H4 (cell line): Measurements from ENCODE around the gene LRRC40. TPM values are rescaled to one million over a fixed set of nuclear protein-coding genes. Genes with fewer than 3 reads are reported as not detected.
"Not testable (repeated sequence)": the region's sequence is repeated elsewhere in the genome, so short reads cannot be mapped to it uniquely, and the experiment has no call there.

Experiments
- DNase-seq: peaks from one replicate; pipeline ENCODE4 v3.0.0-alpha.2; 2015; ENCODE audit warnings: low spot score
- total RNA-seq: library from RNA; depleted of rRNA; stranded (reverse); fragments of >200 nt; shearing (Covaris generic); gene quantifications from 2 replicates; pipeline ENCODE4 v1.2.3, GENCODE V29; 2014; rRNA removed

The LRRC40 gene
- total RNA-seq = 18.3 and 29.5 TPM in 2 replicates

DNA sequence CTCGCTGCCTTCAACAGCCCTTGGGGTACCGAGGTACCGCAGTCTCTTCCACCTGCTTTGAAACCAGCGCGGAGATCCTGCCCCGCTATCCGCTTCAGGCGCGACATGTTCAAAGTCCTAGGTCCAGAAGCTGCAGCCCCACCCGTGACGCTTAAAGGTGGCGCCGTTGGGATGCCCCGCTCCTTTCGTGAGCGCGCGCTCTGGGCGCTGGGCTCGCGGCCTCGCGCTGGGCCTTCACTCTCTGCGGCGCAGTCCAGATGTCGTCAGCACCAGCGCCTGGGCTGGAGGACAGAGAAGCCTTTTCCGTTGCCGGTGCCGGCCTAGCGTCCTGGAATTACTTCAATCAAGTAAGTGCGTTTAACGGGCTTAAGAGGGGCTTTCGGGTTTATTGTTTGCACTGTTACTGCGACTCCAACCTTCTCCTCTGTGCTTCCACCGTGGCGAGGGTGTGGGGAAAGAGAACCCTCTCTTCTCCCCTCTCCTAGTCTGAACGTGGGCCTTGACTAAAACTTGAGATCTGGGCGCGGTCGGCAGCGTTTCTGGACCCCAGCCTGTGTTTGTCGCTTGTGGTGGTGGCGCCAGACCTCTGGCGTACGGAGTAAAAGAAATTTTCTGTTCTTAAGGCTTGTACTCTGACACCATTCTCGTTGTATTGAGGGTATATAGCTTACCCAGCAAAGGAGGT is at the start of gene LRRC40:
Gene LRRC40 (minus strand): TSS at position 146 of the 685 bp plus-strand sequence. CDS start 39 bp downstream, at position 107.
- DNase-seq = peak; percentile 96

GRCh38 chr1:70248729-70249128 is 43.4 kb upstream of the LRRC40 start:
- no peak for DNase-seq

DNA sequence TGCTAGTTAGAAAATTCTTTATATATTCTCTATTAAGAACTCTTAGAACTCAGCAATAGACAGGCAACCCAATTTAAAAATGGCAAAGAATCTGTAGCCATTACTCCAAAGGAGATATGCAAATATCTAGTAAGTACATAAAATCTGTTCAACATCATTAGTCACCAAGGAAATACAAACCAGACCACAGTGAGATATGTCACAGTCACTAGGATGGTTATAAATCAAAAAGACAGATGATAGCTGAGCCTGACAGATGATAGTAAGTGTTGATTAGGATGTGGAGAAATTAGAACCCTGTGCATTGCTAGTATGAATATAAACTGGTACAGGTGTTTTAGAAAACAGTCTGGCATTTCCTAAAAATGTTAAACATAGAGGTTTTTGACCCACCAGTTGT is 42.4 kb upstream of the LRRC40 start:
- no peak for DNase-seq

DNA sequence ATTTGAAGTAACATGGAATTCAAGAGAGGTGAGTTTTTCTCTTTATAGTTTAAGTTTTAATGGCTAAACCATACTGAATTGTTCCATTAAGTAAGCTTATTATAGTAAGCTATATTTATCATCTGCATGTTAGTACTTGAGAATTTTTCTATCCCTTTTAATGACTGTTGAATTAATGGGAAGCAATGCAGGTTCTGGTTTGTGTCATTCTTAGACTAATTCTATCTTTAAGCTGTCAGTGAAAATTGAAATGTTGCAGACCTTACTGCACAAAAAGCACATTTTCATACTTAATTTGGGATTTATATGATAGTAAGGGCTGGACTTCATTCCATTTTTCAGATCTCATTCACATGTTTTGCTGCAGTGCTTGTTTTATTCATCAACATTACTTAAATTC is 41.7 kb upstream of the LRRC40 start:
- no peak for DNase-seq

GRCh38 chr1:70239940-70240339 is 34.6 kb upstream of the LRRC40 start:
- no peak for DNase-seq

DNA sequence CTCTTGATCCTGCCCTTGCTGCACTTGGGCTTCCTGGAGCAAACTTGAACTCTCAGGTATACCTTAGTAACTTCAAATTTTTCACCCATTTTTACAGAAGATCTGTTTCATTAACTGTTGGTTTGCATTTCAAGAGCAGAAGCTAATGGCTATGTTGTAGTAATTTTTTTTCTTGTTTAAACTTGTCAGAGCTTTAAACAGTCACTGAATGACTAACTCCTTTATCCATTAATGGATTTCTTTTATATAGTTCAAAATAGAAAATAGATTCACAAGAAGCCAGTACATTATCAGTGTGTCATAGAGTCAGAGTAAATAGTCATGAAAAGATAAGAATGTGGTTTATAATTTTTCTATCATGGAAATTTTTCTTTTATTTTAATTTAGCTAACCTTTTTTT is 29.4 kb upstream of the LRRC40 start:
- DNase-seq = no peak

- DNase-seq = no peak
Measured at GRCh38 chr1:70231475-70231874, 26.1 kb upstream of the LRRC40 start.

GRCh38 chr1:70228670-70229069 is 23.3 kb upstream of the LRRC40 start:
- DNase-seq = no peak

DNA sequence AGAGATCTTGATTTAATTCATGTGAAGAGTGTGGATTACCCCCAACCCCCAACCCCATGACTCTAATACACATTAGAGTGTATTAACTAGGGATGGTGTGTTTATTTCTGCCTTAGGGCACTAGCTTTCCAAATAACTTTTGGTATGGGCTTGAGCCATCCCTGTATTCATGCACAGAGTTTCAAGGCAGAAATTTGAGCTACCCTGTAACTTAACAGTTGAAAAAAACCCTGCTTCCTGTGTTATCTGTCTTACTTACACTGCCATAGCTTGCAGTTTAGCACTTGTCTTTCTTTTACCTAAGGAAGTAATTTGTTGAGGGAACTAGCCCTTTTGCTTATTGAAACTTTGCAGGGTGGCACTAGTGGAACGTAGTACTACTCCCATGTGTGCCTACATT is 22.1 kb upstream of the LRRC40 start:
- DNase-seq = no peak

DNA sequence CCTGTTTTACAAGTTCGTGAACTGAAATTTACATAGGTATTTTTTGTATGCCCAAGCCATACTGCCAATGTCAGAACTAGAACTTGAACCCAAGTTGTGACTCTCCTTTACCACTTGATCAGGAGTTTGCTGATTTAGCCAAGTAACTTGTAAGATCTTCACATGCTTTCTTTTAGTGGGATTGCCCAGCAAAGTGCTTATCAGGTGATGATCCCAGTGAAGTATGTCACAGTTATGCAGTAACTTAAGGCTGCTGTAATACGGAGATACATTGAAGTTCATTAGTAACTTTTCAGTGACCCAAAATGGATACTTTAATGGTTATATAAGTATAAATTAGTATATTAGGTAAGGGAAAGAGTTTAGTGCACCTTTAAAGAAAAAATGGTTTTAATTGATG is 19.6 kb upstream of the LRRC40 start:
- no peak for DNase-seq

- DNase-seq = no peak
Measured at GRCh38 chr1:70222716-70223235, 17.4 kb upstream of the LRRC40 start.

DNA sequence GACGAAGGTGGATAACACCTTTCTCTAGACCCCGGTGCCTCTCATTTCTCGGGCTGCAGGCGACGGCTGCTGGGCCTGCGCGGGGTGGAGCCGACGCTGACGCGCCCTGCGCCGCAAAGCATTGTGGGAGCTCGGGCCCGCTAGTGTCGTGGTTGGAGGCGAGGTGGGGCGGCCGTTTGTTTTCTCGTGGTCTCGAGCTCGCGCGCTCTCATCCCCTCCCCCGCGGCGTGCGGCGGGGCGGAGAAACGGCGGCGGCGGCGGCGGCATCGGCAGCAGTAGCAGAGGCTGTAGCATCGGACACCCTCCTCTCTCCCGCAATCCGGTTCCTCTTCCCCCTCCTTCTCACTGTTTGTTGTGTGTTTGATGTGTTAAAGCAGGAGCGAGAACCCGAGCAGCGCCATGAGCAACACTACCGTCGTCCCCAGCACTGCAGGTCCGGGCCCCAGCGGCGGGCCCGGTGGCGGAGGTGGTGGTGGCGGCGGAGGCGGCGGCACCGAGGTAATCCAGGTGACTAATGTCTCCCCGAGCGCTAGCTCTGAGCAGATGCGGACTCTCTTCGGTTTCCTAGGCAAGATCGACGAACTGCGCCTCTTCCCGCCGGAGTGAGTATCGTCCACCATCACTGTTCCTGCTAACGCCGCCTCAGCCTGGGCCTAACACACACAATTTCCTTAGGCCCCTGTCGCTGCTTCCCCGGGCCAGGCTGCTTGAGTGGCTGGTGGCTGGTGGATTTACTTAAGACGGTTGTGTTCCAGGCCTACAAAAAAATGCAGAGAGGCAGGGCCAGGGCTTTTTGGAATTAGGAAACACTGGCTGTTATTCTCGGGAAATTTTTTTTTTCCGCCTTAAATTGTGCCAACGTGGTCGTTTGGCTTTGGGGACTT is 16.1 kb upstream of the LRRC40 start, which contains the start of gene SRSF11:
Gene SRSF11 (plus strand): TSS at position 143 of the 884 bp plus-strand sequence. CDS start 257 bp downstream, at position 400.
- DNase-seq = peak; percentile 95

- no peak for DNase-seq
Measured at GRCh38 chr1:70220517-70221237, 15.3 kb upstream of the LRRC40 start.

DNA sequence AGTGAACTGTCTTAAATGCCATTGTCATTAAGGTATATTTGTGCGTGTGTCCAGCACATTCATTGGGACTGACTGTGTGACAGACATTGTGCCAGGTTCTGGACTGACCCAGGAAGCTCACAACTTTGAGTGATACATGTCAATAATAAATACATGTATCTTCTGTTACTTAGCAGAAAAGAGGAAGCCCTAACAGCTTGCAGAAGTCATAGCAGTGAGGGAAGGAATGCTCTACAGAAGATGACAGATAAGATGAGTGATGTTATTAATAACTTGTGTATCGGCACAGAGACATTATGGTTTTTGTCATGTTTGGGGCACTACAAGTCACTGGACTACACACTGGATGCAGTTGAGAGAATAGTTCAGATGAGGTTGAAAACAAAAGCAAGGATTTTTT is 14.6 kb upstream of the LRRC40 start:
- DNase-seq = no peak

GRCh38 chr1:70211541-70211940 is 6.2 kb upstream of the LRRC40 start:
- no peak for DNase-seq

DNA sequence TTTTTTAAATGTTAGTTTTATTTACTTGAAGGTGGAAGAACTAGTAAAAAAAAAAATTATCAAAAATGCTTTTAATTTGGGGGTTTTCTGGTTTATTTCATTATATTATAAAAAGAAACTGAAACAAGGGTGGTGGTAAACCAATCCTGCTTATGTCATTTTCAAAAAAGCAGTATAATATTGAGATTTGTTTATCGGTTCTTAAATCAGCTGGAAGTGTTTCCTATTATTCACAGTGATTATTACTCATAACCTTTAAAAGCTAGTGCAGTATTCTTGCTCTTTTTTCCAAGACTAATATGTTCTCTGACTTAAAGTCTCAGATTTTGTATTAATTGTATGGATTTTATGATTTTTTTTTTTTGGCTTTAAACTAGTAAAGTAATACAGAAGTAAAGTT is 5.4 kb upstream of the LRRC40 start:
- DNase-seq = no peak

- DNase-seq = no peak
Measured at GRCh38 chr1:70208292-70208691, 2.9 kb upstream of the LRRC40 start.

DNA sequence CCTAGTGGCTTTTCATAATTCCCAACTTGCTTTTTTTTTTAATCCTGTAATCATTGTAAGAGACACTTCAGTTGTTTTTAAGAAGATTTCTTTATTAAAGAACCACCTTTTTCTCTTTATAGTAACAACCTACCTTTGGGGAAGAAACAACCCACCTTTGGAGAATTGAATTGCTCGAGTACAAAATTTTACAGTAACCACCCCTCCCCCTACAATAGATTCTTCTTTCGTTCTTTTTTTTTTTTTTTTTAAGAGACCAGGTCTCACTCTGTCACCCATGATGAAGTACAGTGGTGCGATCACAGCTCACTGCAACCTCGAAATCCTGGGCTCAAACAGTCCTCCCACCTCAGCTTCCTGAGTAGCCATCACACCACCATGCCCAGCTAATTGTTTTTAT is 2.1 kb upstream of the LRRC40 start:
- no peak for DNase-seq

- DNase-seq = not testable (repeated sequence)
Measured at GRCh38 chr1:70206833-70207232, 1.5 kb upstream of the LRRC40 start.

- no peak for DNase-seq
Measured at GRCh38 chr1:70205071-70205433, 327 bp downstream of the LRRC40 start.

DNA sequence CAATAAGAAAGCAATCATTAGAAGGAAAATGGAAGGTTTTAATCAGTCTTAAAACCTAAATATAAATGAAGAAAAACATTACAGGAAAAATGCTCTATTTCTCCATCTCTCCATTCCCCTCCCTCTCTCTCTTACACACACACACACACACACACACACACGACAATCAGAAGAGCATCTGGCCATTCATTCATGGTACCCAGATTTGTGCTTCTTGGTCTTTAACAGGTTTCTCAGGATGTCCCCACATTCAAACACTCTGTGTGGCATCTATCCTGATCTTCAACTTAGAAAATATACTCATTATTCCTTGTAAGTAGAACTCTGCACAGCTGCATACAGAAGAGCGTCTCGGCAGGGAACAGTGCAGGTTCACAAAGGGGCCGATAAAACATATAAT is 779 bp downstream of the LRRC40 start:
- DNase-seq = no peak

DNA sequence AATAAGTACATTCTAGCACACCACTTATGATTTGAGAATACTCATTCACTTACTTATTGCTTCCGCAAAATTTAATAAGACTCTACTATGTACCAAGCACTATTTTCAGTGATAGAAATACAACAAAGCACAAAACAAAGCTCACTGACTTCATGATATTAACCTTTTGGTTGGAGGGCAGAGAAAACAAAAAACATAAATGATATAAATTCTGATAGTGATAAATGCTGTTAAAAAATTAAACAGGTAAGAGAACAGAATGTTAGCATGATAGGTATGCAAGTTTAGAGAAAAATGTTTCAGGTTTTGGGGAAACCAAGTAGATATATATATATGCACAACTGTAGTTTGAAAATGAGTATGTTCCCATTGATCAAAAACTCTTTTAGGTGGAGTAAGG is 1.2 kb downstream of the LRRC40 start:
- DNase-seq = no peak
